SK-N-MC (cell line): ENCODE measurements around the gene ITIH4.

Experiments
- EZH2 ChIP-seq: fragments of 200-600 bp; sonication (generic); IDR thresholded peaks from one replicate; pipeline ENCODE4 v1.6.1; 2017; ENCODE audit warnings: antibody characterized with exemption
- POLR2AphosphoS5 ChIP-seq: IDR thresholded peaks from 2 replicates; pipeline ENCODE4 v1.6.1; 2012; ENCODE audit warnings: mild to moderate bottlenecking, low read depth, low read length, borderline replicate concordance

- TF ChIP-seq POLR2AphosphoS5: no peak
- no peak for TF ChIP-seq EZH2
Observed at GRCh38 chr3:52817221-52817620, 13.3 kb downstream of the ITIH4 start.
